Adipose tissue (tissue), 3 donors: ENCODE results near the gene RBM33. TPM values are rescaled to one million over a fixed set of nuclear protein-coding genes. Genes with fewer than 3 reads are reported as not detected.

ENCODE experiments used
- H3K27ac ChIP-seq: one replicate; pipeline ENCODE4 v1.5.1; 2013; ENCODE audit warnings: low read depth, low read length
- WGBS, 3 donors: extraction: QIAGEN DNeasy Blood & Tissue Kit; methylation state at CpG; one replicate each; pipeline ENCODE4 v1.1.7; 2013; 5-methylcytosine and 5-hydroxymethylcytosine counted together
- polyA plus RNA-seq, 3 donors: library from polyadenylated mRNA; stranded (reverse); fragments of 200-250 nt; gene quantifications; one replicate each; pipeline ENCODE4 v1.2.3, GENCODE V29; 2013
- donor health status: healthy with polysubstance abuse.
- donor health status: Bipolar disorder and iron deficiency.
- donor health status: healthy.

RBM33 gene
- polyA plus RNA-seq, 3 donors, result 10.6 to 18.9 (median 12.6) TPM

- H3K27ac ChIP-seq, result no peak overlapping the region
- 86 to 89% (median 89%) methylated on average over 12 of the region's 12 CpGs for WGBS, 3 donors
Observed at GRCh38 chr7:155766966-155767916, 122.8 kb downstream of the RBM33 start.

DNA sequence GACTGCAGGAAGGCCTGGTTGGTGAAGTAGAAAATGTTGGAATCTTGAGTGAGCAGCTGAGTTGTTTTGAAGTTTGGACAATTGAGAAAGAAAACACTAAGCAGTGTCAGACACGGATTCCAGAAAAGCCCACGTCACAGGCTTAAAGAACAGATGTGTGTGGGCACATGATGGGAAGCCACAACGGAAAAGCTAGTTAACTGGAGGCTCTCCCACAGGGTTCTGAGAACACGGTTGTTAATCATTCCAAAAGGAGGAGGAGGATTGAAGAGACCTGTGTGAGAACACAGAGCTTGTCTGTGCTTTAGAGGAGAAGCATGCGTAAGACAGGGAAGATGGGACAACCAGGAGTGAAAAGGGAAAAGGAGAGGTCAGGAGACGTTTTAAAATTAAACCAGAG is 125.2 kb downstream of the RBM33 start:
- no peak overlapping the region for H3K27ac ChIP-seq

DNA sequence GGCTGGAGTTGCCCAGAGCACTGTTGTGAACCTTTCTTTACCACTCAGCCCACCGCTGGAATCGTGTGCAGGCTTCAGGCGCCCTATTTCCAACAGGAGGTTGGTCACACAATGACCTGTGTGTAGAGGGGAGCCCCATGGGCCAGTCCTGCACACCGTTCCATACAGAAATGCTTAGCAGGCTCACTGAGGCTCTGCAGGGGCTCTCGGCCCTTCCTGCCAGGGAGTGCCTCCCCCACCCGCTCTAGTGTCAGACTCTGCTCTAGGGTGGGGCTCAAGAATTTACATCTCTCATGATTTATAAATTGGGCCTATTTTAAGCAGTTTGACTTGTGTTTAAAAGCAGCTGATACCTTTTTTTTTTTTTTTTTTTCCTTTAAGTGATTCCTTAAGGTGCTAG is 125.8 kb downstream of the RBM33 start:
- WGBS, 3 donors, result 83 to 92% (median 85%) methylated on average over 6 of the region's 6 CpGs
- H3K27ac ChIP-seq, result no peak overlapping the region

More for the DNA sequence above, 125.2 kb downstream of the RBM33 start:
- 72 to 87% (median 80%) methylated on average over 6 of the region's 6 CpGs for WGBS, 3 donors

GRCh38 chr7:155773531-155773930 is 129.1 kb downstream of the RBM33 start:
- WGBS, 3 donors, result 87 to 93% (median 93%) methylated on average over 4 of the region's 4 CpGs
- no peak overlapping the region for H3K27ac ChIP-seq

GRCh38 chr7:155774947-155775346 is 130.5 kb downstream of the RBM33 start:
- WGBS, 3 donors, result 92 to 94% (median 94%) methylated on average over 14 of the region's 14 CpGs
- H3K27ac ChIP-seq, result no peak overlapping the region

DNA sequence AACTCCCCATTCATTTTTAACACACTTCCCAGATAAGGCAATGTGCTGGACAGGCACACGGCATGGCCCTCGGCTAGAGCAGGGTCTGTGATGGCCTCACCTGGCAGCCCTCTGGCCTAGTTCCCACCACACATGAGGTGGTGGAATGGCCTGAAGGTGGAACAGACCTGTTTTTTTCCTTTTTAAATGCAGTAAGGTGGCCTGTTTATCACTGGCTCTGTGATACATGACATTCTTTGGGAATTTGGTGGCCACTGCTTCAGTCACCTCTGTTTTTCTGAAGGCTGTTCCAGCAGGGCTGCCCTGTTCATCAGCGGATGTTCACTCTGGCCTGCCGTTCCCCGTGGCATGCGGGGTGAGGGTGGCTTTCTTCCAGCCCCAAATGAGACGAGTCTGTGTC is 131.2 kb downstream of the RBM33 start:
- H3K27ac ChIP-seq, result no peak overlapping the region
- WGBS, 3 donors, result 88 to 90% (median 89%) methylated on average over 7 of the region's 7 CpGs

GRCh38 chr7:155776606-155777005 is 132.1 kb downstream of the RBM33 start:
- 90 to 96% (median 94%) methylated on average over 8 of the region's 8 CpGs for WGBS, 3 donors

GRCh38 chr7:155778349-155778748 is 133.9 kb downstream of the RBM33 start:
- WGBS, 3 donors, result 56 to 91% (median 86%) methylated on average over 6 of the region's 6 CpGs
- no peak overlapping the region for H3K27ac ChIP-seq

More at GRCh38 chr7:155776606-155777005, 132.1 kb downstream of the RBM33 start:
- H3K27ac ChIP-seq, result no peak overlapping the region

- no peak overlapping the region for H3K27ac ChIP-seq
- WGBS, 3 donors, result 95 to 96% (median 95%) methylated on average over 24 of the region's 24 CpGs
Observed at GRCh38 chr7:155780884-155781283, 136.4 kb downstream of the RBM33 start.

DNA sequence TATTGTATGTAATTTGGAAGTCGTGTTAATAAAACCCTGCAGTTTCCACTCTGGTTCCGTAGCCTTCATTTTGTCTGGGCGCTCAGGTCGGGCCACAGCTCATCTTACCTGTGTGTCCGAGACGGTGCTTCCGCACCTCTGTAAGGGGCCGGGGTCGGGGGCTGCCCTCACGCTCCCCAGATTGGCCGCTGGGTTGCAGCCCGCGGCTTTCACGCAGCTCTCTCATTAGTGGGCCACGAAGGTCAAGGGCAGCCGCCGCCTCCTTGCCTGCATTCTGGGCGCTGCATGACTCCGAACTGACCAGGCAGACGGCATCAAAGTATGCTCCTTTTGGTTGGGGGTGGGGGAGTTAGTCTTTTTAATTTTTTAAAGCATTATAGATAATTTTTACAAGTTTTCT is 137.0 kb downstream of the RBM33 start:
- 88 to 94% (median 94%) methylated on average over 20 of the region's 20 CpGs for WGBS, 3 donors

DNA sequence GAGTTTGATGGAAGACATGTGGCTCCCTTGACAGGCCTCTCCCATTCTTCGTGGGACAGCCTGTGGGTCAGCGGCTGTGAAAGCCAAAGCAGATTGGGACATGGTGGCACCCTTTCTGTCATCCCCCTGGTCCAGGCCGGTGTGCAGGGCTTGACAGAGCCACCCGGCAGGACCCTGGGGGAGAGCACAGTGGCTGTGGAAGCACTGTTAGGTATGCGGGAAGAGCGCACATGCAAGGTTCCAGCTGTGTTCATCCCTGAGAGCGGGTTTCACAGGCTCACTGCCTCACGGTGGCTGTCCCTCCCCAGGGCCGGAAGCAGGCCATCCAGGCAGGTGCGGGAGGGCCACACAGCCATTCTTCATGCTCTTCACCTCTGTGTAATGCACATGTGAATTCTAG is 138.0 kb downstream of the RBM33 start:
- no peak overlapping the region for H3K27ac ChIP-seq
- WGBS, 3 donors, result 87 to 94% (median 92%) methylated on average over 10 of the region's 10 CpGs

More for the DNA sequence above, 137.0 kb downstream of the RBM33 start:
- H3K27ac ChIP-seq, result no peak overlapping the region

DNA sequence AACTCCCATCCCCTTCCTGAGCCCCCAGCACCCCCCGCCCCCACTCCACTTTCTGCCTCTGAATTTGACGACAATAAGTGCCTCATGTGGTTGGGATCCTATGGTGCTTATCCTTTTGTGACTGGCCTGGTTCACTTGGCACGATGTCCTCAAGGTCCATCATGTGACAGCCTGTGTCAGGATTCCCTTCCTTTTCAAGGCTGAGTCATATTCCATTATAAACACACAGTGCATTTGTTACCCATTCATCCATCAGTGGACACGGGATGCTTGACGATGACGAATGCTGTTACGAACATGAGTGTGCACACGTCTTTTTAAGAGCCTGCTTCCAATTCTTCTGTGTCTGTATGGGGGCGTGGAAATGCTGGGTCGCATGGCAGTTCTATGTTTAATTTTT is 141.1 kb downstream of the RBM33 start:
- no peak overlapping the region for H3K27ac ChIP-seq
- 89 to 93% (median 91%) methylated on average over 10 of the region's 10 CpGs for WGBS, 3 donors

- 86 to 89% (median 87%) methylated on average over 10 of the region's 10 CpGs for WGBS, 3 donors
- no peak overlapping the region for H3K27ac ChIP-seq
Observed at GRCh38 chr7:155786491-155786890, 142.0 kb downstream of the RBM33 start.

- H3K27ac ChIP-seq, result no peak overlapping the region
Observed at GRCh38 chr7:155787171-155787851, 142.8 kb downstream of the RBM33 start.

DNA sequence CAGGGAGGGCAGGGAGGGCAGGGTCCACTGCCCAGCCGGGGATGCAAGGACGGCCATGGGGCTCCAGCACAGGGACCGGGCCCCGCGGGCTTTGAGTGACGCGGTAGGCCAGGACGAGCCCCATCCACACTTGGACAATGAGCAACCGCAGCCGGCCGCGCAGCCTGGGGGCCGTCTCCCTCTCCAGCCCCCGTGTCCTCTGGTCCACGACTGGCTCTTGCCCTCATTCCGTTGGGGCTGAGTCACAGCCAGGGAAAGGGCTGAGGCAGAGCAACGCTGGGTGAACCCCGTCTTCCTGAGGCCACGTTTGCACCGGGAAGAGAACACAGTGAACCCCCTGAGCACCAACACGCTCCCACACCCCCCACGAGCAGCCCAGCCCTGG is 144.1 kb downstream of the RBM33 start:
- H3K27ac ChIP-seq, result no peak overlapping the region
- 86 to 92% (median 87%) methylated on average over 20 to 22 of the region's 22 CpGs for WGBS, 3 donors

More at GRCh38 chr7:155787171-155787851, 142.8 kb downstream of the RBM33 start:
- 1 to 4% (median 2%) methylated on average over 55 to 68 of the region's 68 CpGs for WGBS, 3 donors

DNA sequence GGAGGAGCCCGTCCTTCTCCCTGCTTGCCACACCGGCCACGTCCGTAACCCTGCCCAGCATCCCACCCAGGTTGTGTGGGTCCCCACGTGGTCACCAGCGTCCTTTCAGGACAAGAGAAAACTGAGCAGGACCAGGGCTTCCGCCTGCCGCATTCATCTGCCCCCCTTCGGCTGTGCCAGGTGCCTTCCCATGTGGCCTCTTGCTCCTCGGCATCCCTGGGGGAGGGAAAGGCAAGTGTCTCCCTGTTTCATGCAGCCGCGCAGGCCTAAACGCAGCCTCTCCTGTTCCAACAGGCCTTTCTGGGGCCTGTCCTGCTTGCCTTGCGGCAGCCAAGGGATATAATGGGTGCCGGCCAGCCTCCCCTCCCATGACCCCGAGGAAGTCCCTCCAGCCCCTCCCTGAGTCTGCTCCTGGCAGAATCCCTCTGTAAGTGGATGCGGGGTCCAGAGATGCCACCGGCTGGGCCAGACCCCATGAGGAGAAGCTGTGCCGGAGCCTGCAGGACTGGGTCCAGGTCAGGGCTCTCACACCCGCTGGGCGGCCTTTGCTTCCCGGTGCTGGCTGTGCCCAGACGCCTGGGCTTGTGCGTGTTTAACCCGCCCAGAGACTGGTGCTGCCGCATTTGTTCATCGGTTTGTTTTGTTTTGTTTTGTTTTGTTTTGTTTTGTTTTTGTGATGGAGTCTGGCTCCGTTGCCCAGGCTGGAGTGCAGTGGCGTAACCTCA is 144.7 kb downstream of the RBM33 start:
- H3K27ac ChIP-seq, result no peak overlapping the region
- 84 to 90% (median 88%) methylated on average over 29 of the region's 29 CpGs for WGBS, 3 donors

DNA sequence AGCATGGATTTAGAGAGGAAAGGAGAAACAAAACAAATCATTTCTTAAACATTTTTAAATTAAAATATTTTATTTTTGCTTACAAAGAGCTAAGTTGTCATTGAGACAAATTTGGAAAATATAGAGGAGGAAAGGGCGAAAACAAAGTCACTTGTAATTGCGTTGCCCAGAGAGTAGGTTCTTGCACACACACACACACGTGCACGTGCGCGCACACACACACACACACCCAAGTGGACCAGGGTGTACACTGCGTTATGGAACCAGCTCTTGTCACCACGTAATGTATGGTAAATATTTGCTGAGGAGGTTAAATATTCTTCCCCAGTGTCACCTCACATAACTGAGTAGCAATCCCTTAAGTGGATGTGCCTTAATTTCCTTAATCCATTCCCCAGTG is 146.2 kb downstream of the RBM33 start:
- no peak overlapping the region for H3K27ac ChIP-seq
- 57 to 72% (median 71%) methylated on average over 8 of the region's 8 CpGs for WGBS, 3 donors

DNA sequence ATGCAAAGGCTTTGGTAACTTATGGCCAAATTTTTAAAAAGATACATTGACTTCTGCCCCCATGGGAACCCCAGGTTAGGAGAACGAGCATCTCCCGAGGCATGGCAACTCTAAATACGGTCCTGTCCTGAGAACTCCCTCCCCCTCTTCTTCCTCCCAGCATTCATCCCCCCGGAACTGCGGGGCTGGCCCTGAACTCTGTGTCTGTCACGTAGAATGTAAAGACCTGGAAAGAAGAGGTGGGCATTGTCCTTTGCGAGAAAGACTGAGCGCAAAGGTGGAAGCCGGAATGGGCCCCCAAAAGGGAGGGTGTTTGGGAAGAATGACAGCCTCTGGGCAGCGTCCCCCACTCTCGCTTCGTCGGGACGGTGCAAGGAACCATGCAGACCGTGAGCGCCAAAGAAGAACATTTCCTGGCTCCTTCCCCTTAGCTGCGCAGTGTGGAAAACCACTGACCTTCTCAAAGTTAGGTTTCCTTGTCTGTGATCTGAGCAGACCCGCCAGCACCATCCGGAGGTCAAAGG is 146.8 kb downstream of the RBM33 start:
- H3K27ac ChIP-seq, result no peak overlapping the region
- WGBS, 3 donors, result 74 to 79% (median 77%) methylated on average over 19 of the region's 19 CpGs
